KMS-11 (cell line): ENCODE measurements around the gene PDE8B.

Experiments used
- H2AFZ ChIP-seq: fragments of 200-600 bp; sonication (generic); 2 replicates; pipeline ENCODE4 v1.6.1; 2016; ENCODE audit warnings: antibody characterized with exemption, mixed run types, low read depth
- H3K27ac ChIP-seq: fragments of 200-600 bp; sonication (generic); 2 replicates; pipeline ENCODE4 v1.6.1; 2016; ENCODE audit warnings: mild to moderate bottlenecking, mixed run types
- H3K27me3 ChIP-seq: fragments of 200-600 bp; sonication (generic); 2 replicates; pipeline ENCODE4 v1.6.1; 2017; ENCODE audit warnings: mild to moderate bottlenecking, low read depth, mixed run types, moderate library complexity; ENCODE audit not compliant: insufficient read depth
- H3K36me3 ChIP-seq: fragments of 200-600 bp; sonication (generic); 2 replicates; pipeline ENCODE4 v1.6.1; 2017; ENCODE audit warnings: mild to moderate bottlenecking, mixed run types; ENCODE audit not compliant: insufficient read depth
- H3K4me1 ChIP-seq: fragments of 200-600 bp; sonication (generic); 2 replicates; pipeline ENCODE4 v1.6.1; 2016; ENCODE audit warnings: mild to moderate bottlenecking, low read depth, mixed run types; ENCODE audit not compliant: poor library complexity, severe bottlenecking
- H3K4me2 ChIP-seq: fragments of 200-600 bp; sonication (generic); 2 replicates; pipeline ENCODE4 v1.7.0; 2016; ENCODE audit warnings: mild to moderate bottlenecking, mixed run types
- H3K4me3 ChIP-seq: fragments of 200-600 bp; sonication (generic); IDR thresholded peaks from 2 replicates; pipeline ENCODE4 v1.6.1; 2017; ENCODE audit warnings: low read depth, low read length, mixed read lengths; ENCODE audit not compliant: insufficient read depth
- H3K79me2 ChIP-seq: fragments of 200-600 bp; sonication (generic); 2 replicates; pipeline ENCODE4 v1.6.1; 2016; ENCODE audit warnings: low read depth, mixed run types; ENCODE audit not compliant: insufficient read depth
- H3K9ac ChIP-seq: fragments of 200-600 bp; sonication (generic); 2 replicates; pipeline ENCODE4 v1.6.1; 2016; ENCODE audit warnings: mild to moderate bottlenecking, mixed run types
- H4K20me1 ChIP-seq: fragments of 200-600 bp; sonication (generic); 2 replicates; pipeline ENCODE4 v1.6.1; 2016; ENCODE audit warnings: mild to moderate bottlenecking, mixed run types; ENCODE audit not compliant: insufficient read depth
- CTCF ChIP-seq: fragments of 200-600 bp; sonication (generic); conservative IDR thresholded peaks from 2 replicates; pipeline ENCODE4 v1.6.1; 2017; ENCODE audit warnings: low read depth, mild to moderate bottlenecking, antibody characterized with exemption, low read length, moderate library complexity, mixed read lengths

Gene PDE8B

GRCh38 chr5:77259476-77259875, 49.0 kb downstream of the PDE8B start:
- no peaks in the 10 kb centered on the region for H4K20me1 ChIP-seq
- H3K36me3 ChIP-seq = no peaks in the 10 kb centered on the region
- H3K79me2 ChIP-seq = no peaks in the 10 kb centered on the region
- H3K9ac ChIP-seq = no peak overlapping the region
- no peak overlapping the region for H2AFZ ChIP-seq
- no peak overlapping the region for H3K4me3 ChIP-seq
- H3K4me2 ChIP-seq = no peak overlapping the region
- no peak for TF ChIP-seq CTCF
- no peaks in the 10 kb centered on the region for H3K27me3 ChIP-seq
- no peaks in the 10 kb centered on the region for H3K4me1 ChIP-seq
- no peak overlapping the region for H3K27ac ChIP-seq

- Histone ChIP-seq H3K4me2 (no peak overlapping the region), H3K4me3 (no peak overlapping the region), H3K79me2 (no peaks in the 10 kb centered on the region), H4K20me1 (no peaks in the 10 kb centered on the region), H3K27me3 (no peaks in the 10 kb centered on the region), H3K4me1 (no peaks in the 10 kb centered on the region), H3K36me3 (no peaks in the 10 kb centered on the region), H3K27ac (no peak overlapping the region), H3K9ac (no peak overlapping the region), H2AFZ (no peak overlapping the region)
- TF ChIP-seq CTCF = no peak
Observed at GRCh38 chr5:77262697-77263096, 52.2 kb downstream of the PDE8B start.

GRCh38 chr5:77266291-77266690, 55.8 kb downstream of the PDE8B start:
- no peak for TF ChIP-seq CTCF

GRCh38 chr5:77267496-77267895, 57.0 kb downstream of the PDE8B start:
- no peak overlapping the region for H2AFZ ChIP-seq
- no peaks in the 10 kb centered on the region for H4K20me1 ChIP-seq
- no peaks in the 10 kb centered on the region for H3K27me3 ChIP-seq
- H3K9ac ChIP-seq = no peak overlapping the region
- no peak overlapping the region for H3K4me2 ChIP-seq
- TF ChIP-seq CTCF = no peak
- no peak overlapping the region for H3K27ac ChIP-seq
- no peaks in the 10 kb centered on the region for H3K4me1 ChIP-seq
- no peaks in the 10 kb centered on the region for H3K79me2 ChIP-seq
- H3K36me3 ChIP-seq = no peaks in the 10 kb centered on the region
- no peak overlapping the region for H3K4me3 ChIP-seq

More at GRCh38 chr5:77266291-77266690, 55.8 kb downstream of the PDE8B start:
- no peaks in the 10 kb centered on the region for H3K27me3 ChIP-seq
- H4K20me1 ChIP-seq = no peaks in the 10 kb centered on the region
- H3K4me3 ChIP-seq = no peak overlapping the region
- no peak overlapping the region for H2AFZ ChIP-seq
- no peak overlapping the region for H3K9ac ChIP-seq
- H3K27ac ChIP-seq = no peak overlapping the region
- no peaks in the 10 kb centered on the region for H3K4me1 ChIP-seq
- H3K36me3 ChIP-seq = no peaks in the 10 kb centered on the region
- H3K79me2 ChIP-seq = no peaks in the 10 kb centered on the region
- H3K4me2 ChIP-seq = no peak overlapping the region
